ENCODE results near the gene PCDH10.

- TF ChIP-seq BCL6 (CRISPR knock-in tag; IDR thresholded peaks at IDR 0.05), result no peak
- TF ChIP-seq CTCF (IDR thresholded peaks at IDR 0.05 in 2 of 3, conservative IDR thresholded peaks at IDR 0.05 in 1 of 3; ENCODE audit: insufficient read depth in 2 of 3, low read depth in 1 of 3, low read length in 3 of 3), result no peak
- no peak for TF ChIP-seq USF2 (CRISPR knock-in tag; IDR thresholded peaks at IDR 0.05)
- TF ChIP-seq MYC (IDR thresholded peaks at IDR 0.05; ENCODE audit: low read depth, low read length), result no peak
- no peak for TF ChIP-seq MYC (CRISPR knock-in tag; IDR thresholded peaks at IDR 0.05; ENCODE audit: borderline replicate concordance, low read depth)
- no peak for TF ChIP-seq ELF4 (CRISPR knock-in tag; IDR thresholded peaks at IDR 0.05)
- no peak for TF ChIP-seq CREM (IDR thresholded peaks at IDR 0.05; ENCODE audit: low read depth)
- TF ChIP-seq TARDBP (IDR thresholded peaks at IDR 0.05), result no peak
- no peak for TF ChIP-seq E2F4 (CRISPR knock-in tag; IDR thresholded peaks at IDR 0.05; ENCODE audit: low read depth)
Measured at GRCh38 chr4:133130171-133130570, 18.9 kb upstream of the PCDH10 start.

Measured in K562 (cell line).